Fibroblast of lung (primary cell): ENCODE measurements around the gene APOB. TPM values are rescaled to one million over a fixed set of nuclear protein-coding genes. Genes with fewer than 3 reads are reported as not detected.

Experiments used
- DNase-seq, 2 donors: peaks; one replicate each; pipeline versions ENCODE4 v3.0.0 to v3.0.0-alpha.2; 2010; ENCODE audit warnings: low read depth in 2 of 2
- H2AFZ ChIP-seq: 2 replicates; pipeline ENCODE4 v1.5.1; 2012; ENCODE audit warnings: low read length, control low read depth, inconsistent platforms
- H3K27ac ChIP-seq: 2 replicates; pipeline ENCODE4 v1.5.1; 2011; ENCODE audit warnings: low read length, control low read depth; ENCODE audit not compliant: insufficient read depth
- H3K27me3 ChIP-seq: 2 replicates; pipeline ENCODE4 v1.5.1; 2011; ENCODE audit warnings: mild to moderate bottlenecking, low read length; ENCODE audit not compliant: control insufficient read depth, insufficient read depth
- H3K36me3 ChIP-seq: 2 replicates; pipeline ENCODE4 v1.5.1; 2011; ENCODE audit warnings: low read length; ENCODE audit not compliant: control insufficient read depth, insufficient read depth
- H3K4me1 ChIP-seq: 2 replicates; pipeline ENCODE4 v1.5.1; 2011; ENCODE audit warnings: low read length; ENCODE audit not compliant: control insufficient read depth, insufficient read depth; ENCODE audit errors: extremely low read depth
- H3K4me2 ChIP-seq: 2 replicates; pipeline ENCODE4 v1.5.1; 2011; ENCODE audit warnings: low read length, control low read depth; ENCODE audit not compliant: insufficient read depth; ENCODE audit errors: extremely low read depth
- H3K4me3 ChIP-seq, 4 experiments: fragments of 200-600 bp in 1 of 4; sonication (generic) in 1 of 4; replicated peaks in 1 of 4; 2 replicates each; pipeline ENCODE4 v1.5.1; 2011 to 2016; ENCODE audit warnings: low read length in 4 of 4, low read depth in 3 of 4, mild to moderate bottlenecking in 3 of 4, control low read depth in 2 of 4, inconsistent platforms in 1 of 4, mixed read lengths in 1 of 4; ENCODE audit not compliant: insufficient read depth in 1 of 4; ENCODE audit errors: control extremely low read depth in 1 of 4
- H3K79me2 ChIP-seq: 2 replicates; pipeline ENCODE4 v1.5.1; 2012; ENCODE audit warnings: mild to moderate bottlenecking, low read length, inconsistent platforms; ENCODE audit not compliant: control insufficient read depth, insufficient read depth
- H3K9ac ChIP-seq: 2 replicates; pipeline ENCODE4 v1.5.1; 2011; ENCODE audit warnings: mild to moderate bottlenecking, low read length, control low read depth; ENCODE audit not compliant: insufficient read depth
- H3K9me3 ChIP-seq: 2 replicates; pipeline ENCODE4 v1.5.1; 2012; ENCODE audit warnings: low read depth, low read length; ENCODE audit not compliant: control insufficient read depth, insufficient read depth
- H4K20me1 ChIP-seq: 2 replicates; pipeline ENCODE4 v1.5.1; 2011; ENCODE audit warnings: low read length; ENCODE audit not compliant: control insufficient read depth, insufficient read depth; ENCODE audit errors: extremely low read depth
- CTCF ChIP-seq, 2 donors: IDR thresholded peaks in 1 of 2; conservative IDR thresholded peaks in 1 of 2; 1 replicate in 1 of 2; 2 replicates in 1 of 2; pipeline ENCODE4 v1.5.1; 2011 to 2012; ENCODE audit warnings: low read length in 2 of 2, control low read depth in 1 of 2, inconsistent platforms in 1 of 2, low read depth in 1 of 2, mild to moderate bottlenecking in 1 of 2
- EZH2 ChIP-seq: IDR thresholded peaks from 2 replicates; pipeline ENCODE4 v1.5.1; 2012; ENCODE audit warnings: low read length, control low read depth, mild to moderate bottlenecking; ENCODE audit errors: missing control alignments
- polyA plus RNA-seq, 2 donors: library from polyadenylated mRNA; depleted of rRNA in 1 of 2; stranded (reverse) in 1 of 2; unstranded in 1 of 2; fragments of >200 nt; gene quantifications; 2 replicates each; pipeline ENCODE4 v1.2.1, GENCODE V29; 2011 to 2012; ENCODE audit warnings: missing spikeins in 1 of 2
- total RNA-seq: library from RNA; depleted of rRNA; stranded (reverse); fragments of >200 nt; gene quantifications from 2 replicates; pipeline ENCODE4 v1.2.1, GENCODE V29; 2014

The APOB gene
- total and polyA plus RNA-seq, 2 donors (not counting 1 experiment from before 2014, with no cell fraction given), result under 0.01 TPM; not detected in 1

- H3K36me3 ChIP-seq, result no peaks in the 10 kb centered on the region
- no peak overlapping the region for H3K4me2 ChIP-seq
- H3K9ac ChIP-seq, result no peak overlapping the region
- H3K27ac ChIP-seq, result no peak overlapping the region
- H3K27me3 ChIP-seq, result no peaks in the 10 kb centered on the region
- no peak for TF ChIP-seq EZH2
- no peak for TF ChIP-seq CTCF (conservative IDR thresholded peaks at IDR 0.05 in 1 of 2, IDR thresholded peaks at IDR 0.05 in 1 of 2; ENCODE audit: low read depth in 1 of 2, low read length in 2 of 2)
- no peaks in the 10 kb centered on the region for H3K9me3 ChIP-seq
- no peak for DNase-seq
- H4K20me1 ChIP-seq, result no peaks in the 10 kb centered on the region
- no peak overlapping the region for H3K4me3 ChIP-seq
- no peaks in the 10 kb centered on the region for H3K4me1 ChIP-seq
- no peak overlapping the region for H2AFZ ChIP-seq
- H3K79me2 ChIP-seq, result no peaks in the 10 kb centered on the region
Measured at GRCh38 chr2:21036708-21037670, 6.9 kb downstream of the APOB start.

- no peak overlapping the region for H3K4me2 ChIP-seq
- no peak overlapping the region for H3K27ac ChIP-seq
- no peaks in the 10 kb centered on the region for H3K36me3 ChIP-seq
Measured at GRCh38 chr2:21035974-21036707, 7.7 kb downstream of the APOB start.

More at GRCh38 chr2:21035974-21036707, 7.7 kb downstream of the APOB start:
- Histone ChIP-seq H3K79me2 (no peaks in the 10 kb centered on the region), H3K4me3 (no peak overlapping the region), H3K27me3 (no peaks in the 10 kb centered on the region), H4K20me1 (no peaks in the 10 kb centered on the region), H3K4me1 (no peaks in the 10 kb centered on the region), H3K9me3 (no peaks in the 10 kb centered on the region), H2AFZ (no peak overlapping the region), H3K9ac (no peak overlapping the region)
- TF ChIP-seq EZH2, result no peak
- no peak for TF ChIP-seq CTCF (conservative IDR thresholded peaks at IDR 0.05 in 1 of 2, IDR thresholded peaks at IDR 0.05 in 1 of 2; ENCODE audit: low read depth in 1 of 2, low read length in 2 of 2)
- no peak for DNase-seq
